ENCODE results near the gene PFDN4.

GRCh38 chr20:54203281-54203680 is 4.6 kb upstream of the PFDN4 start:
- TF ChIP-seq CTCF (IDR thresholded peaks at IDR 0.05) = no peak
- no peak for TF ChIP-seq POLR2A (IDR thresholded peaks at IDR 0.05)

Data from thyroid gland (tissue), 4 donors.